Activated effector memory CD4-positive, alpha-beta T cell treated with Interleukin-2 at 50 U/mL for 16 hours (primary cell): Measurements from ENCODE around the gene NRG2.

Experiments used
- DNase-seq: peaks from one replicate; pipeline ENCODE4 v3.0.0-alpha.2; 2020

The NRG2 gene

DNA sequence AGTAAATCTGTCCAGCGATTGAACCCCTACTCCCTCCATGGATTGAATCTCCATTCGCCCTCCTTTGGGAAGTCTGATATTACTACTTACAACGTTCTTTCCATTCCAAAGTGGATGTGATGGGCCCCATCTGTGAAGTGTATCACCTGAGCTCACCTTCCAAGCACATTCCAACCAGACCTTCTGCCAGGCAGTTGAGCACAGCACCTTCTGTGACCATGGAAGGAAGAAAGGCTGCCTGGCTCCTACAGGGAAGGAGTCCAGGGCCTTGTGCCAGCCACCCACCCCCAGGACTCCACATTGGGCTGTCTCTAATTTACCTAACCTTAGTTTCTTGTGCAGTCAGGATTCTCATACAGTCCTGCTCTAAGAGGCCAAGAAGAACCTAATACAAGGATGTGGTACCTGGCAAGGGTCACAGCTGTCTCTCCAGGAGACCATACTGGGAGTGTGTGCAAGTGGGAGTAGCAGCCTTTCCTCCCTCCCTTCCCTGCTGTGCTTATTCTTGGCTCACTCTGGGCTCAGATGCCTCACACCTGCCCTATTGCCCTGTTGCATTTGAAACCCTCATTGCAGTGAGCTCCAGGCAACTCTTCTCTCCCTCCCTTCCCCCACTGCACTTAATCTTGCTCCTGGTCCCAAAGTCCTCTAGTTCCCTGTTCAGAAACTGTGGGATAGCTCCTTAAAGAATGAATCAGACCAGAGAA, 116.1 kb downstream of the NRG2 start:
- DNase-seq = no peak

DNA sequence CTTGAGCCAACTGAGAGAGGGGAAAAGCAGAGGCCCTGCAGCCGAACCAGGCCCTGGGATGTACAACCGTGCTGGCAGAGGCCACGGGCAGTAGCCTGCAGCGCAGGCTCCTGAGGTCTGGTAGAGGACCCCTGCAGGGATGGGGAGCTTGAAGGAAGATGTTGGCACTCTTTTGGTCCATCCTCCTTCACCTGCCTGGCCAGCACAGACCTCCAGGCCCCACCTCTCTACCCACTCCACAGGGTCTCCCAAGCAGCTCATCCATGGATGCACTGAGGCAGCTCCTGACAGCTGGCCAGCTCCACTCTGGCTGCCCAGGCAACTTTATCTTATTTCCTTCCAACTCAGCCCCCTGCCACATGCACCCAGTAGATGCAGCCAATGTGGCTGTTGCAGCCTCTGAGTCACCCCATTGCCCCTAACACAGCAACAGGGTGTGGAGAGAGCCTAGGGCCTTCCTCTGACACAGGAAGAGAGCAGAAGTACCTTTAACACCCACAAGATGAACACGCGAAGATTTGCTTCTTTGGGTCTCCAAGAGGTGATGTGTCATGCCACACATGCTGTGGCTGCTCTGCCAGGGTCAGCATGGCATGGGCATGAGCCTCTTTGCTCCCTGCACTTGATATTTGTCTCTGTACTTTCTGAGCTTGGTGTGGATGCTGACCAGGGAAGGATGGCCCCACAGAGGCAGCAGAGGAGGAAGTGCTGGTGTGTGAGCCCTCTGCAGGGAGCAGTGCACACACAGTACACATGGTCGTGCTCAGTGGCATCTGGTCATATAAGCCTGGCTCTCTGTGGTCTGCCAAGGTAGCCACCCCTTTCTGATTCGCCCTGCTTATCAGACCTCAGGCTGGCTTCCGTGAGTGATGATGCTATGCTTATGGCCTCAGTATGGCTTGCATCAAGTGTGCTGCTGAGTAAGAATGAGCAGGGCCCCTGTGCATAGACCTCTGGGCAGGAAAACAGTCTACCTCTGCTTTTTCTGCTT, 117.2 kb downstream of the NRG2 start:
- no peak for DNase-seq

DNA sequence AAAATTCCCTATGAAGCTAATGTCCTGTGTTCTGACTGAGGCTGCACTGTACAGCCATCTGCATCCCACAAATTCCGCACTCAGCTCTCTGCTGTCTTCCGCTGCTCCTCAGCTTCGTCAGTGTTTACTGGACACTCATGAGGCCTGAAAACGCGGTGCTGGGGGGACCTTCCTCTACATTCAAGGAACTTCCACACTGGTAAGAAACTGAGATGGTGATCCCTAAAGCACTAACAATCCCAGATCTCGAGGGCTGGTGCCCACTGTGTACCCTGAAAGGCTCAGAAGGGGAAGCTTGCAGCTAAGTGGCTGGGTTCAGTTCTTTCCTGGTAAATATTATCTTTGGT, 117.9 kb downstream of the NRG2 start:
- no peak for DNase-seq

DNA sequence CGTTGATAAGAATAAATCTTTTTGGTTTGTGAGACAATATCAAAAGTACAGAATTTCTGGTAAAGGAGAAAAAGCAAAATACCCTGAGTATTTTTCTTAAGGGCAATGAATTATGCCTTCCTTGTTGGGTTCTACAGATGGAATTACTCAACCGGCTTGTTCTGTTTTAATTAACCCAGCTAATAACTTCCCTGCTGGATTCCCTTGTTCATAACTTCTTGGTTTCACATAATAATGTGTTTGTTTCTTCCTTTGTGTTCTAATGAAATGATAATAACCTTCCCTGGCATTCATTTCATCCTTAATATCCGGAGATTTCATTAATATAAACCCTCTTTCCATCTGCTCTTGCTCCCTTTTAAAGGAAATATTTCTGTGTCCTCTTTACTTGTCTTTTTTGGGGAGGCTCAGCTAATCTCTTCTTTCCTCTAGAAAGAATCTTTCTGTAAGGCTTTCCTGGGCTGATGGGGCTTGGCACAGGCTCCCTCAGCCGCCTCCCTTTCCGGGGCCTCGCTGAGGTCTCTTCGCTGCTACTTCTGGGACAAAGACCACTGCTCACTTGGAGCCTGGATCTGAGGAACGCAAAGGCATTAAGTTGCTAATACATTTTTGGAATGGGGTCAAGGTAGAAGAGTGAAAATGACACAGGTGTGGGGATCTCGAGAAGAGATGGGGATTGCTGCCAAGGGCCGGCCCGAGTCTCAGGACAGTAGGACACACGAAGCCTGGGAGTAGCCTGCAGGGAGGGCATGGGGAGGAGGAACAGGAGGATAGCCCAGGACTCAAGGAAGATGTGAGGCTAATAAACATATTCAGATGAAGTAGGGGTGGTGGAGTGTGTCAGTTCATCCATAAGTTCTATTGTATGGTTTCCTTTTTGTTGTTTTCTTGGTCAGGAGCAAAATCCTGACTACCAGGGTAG, 118.5 kb downstream of the NRG2 start:
- no peak for DNase-seq

DNA sequence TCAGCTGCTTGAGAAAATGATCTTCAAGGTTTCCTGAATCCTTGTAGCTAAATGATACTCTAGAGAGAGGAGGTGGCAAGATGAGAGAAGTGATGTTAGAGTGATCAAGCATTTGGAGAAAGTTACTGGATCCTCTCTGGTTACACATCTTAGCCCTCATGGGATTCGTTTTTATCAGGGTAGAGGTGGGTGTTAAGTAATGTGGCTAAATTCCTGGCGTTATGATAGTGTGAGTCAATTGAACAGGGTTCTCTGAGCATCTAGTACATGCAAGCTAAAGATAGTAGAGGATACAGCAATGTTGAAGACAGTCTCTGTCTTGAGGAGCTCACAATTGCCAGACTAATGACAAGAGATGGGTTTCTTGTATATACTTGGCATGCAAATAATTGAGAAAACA, 123.8 kb downstream of the NRG2 start:
- DNase-seq = no peak

DNA sequence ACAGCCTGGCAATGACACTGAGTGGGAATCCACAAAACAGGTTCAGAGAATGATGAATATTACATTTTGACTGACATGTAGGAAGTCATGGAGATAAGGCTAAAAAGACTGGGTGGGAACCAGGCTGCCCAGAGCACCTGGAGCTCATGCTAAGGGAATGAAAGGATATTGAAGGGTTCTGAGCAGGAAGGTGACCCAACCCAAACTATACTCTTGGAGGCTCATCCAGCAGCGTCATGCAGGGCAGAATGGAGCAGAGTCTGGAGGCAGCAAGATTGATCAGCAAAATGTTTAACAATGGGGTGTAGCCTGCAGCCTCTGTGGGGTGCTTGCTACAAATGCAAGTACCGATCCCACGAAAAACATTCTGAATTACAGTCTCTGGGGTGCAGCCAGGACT, 127.3 kb downstream of the NRG2 start:
- DNase-seq = no peak

DNA sequence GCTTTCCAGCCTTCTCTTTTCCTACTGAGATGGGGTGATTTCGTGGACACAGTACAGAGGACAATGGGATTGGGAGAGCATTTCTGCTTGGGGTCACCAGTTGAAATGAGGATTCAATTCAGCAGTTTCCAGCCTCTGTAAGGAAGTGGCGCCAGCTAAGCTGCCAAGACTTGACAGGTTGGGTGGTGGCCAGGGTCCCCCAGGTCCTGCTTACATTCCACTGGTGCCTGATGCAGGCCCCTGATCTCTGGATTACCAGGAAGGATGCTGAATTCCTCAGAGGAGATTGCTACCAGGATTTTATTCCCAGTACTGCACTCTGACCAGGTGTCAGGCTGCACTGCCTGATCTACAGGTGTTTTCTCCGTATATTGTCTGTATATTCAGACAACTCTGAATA, 127.8 kb downstream of the NRG2 start:
- DNase-seq = no peak

DNA sequence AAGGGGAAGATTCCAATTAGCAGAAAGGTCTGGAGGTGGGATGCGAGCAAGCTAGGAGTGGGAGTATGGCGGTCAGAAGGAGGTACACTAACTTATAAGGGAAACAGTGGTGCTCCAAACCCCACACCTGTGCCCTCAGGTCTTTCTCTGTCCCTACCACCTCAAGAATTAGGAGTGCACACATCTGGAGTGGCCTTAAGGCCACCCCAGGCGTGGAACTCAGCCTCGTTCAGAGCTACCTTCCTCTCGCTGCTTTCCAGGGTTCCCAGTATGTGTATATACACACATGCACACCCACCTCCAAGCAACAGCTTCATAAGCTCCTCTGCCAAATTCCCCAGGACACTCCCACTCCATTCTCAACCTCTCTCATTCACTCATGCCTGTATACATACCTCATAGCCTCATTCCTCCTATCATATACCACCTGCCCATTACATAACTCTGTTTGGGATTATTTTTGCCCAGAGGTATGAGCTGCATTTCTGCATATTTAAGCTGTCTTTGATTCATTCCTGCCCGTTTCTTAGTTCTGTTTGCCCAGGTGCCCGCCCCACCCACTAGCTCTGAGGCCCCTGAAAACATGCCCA, 128.8 kb downstream of the NRG2 start:
- no peak for DNase-seq

DNA sequence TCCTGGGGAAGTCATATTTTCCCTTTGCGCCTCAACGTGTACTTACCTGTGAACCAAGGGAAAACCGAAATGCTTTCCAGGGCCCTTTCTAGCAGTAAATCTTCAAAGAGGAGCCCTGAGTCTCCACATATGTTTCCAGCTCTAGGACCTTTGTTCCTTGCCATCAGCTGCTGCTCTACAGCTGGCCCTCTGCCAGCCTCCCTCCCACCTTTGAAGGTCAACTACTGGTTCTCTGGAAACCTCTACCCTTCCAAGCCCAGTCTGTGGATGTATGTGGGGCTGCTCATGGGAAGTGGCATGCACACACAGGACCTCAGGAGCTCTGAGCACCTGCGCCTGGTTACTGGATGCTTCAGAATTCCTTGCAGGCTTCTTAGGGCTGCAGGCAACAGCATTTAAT, 130.3 kb downstream of the NRG2 start:
- DNase-seq = no peak

DNA sequence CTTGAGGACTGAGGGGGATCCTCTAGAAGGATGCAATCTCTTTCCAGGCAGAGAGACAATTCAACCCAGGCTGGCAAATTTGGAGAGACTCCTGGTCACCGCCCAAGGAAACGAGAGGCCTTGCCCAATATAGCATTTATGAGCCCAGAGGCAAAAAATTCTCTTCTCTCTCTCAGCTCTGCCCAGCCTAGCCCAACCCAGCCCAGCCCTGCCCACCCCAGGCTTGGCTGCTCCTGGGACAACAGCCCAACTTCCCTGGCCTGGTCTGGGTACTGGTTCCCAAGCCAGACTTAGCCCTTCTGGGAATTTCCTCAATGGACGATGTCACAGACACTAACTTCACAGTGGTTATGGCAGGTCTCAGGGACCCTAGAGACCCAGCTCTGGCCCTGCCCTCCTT, 130.9 kb downstream of the NRG2 start:
- DNase-seq = no peak

DNA sequence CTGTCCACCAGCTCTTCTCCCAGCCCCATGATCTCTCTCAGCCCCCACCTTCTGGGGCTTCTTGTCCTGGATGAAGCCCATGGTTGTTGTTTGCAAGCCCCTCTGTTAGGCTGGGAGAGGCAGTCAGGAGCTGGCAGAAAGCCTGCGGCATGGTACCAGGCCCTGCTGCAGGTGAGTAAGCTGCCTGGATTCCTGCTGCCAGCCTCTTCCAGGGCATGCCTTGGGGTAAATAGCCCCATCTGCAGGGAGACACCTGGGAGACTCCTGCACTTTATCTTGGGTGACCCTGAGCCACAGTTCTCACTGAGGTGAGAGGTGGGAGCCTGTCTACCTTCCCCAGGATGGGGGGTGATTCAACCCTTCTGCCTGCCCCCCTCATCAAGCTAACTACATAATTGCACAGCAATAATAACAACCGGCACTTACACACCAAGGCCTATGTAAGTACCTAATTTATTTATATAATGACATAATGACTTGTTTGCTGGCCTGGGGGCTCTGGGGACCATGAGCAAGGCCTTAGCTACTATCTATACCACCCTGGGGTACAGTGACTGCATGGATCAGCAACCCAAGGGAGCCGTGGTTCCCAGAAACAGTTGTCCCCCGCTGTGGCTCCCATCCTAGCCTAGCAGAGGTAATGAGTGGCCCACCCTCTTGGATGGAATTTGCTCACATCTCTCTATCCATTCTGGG, 131.5 kb downstream of the NRG2 start:
- no peak for DNase-seq

DNA sequence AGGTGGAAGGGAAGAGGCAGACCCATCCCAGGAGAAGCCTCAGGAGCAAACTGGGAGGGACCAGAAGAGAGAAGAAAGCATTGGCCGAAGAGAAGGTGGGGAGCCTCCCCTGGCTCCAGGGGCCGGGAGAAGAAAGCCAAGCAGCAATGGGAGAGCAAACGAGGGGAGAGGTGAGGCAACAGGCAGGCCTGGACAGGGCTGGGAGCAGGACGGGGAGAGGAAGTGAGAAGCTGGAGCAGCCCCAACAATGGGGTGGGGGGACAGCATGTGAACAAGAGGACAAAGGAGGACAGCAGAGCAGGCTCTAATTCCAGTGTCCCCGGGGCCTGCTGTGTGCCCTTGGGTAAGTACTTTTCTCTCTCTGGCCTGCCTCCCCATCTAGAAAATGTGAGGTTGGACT, 132.2 kb downstream of the NRG2 start:
- DNase-seq = no peak

DNA sequence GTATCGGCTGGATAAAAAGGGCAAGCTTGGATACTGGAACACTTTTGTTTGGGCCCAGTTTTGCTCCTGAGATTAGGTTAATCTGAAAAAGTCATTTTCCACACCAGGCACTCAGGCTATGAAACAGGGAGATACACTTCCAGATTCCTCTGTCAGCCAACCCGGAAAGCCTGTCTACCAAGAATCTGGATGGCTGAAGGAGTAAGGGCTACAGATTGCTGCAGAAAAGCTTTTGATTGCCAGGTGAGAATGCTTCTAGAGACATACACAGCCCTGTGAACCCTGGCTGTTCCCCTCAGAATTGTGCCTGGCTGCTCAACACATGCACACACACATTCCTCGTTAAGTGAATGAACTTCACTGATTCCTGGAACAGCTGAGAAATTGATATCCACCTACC, 133.1 kb downstream of the NRG2 start:
- DNase-seq = no peak

DNA sequence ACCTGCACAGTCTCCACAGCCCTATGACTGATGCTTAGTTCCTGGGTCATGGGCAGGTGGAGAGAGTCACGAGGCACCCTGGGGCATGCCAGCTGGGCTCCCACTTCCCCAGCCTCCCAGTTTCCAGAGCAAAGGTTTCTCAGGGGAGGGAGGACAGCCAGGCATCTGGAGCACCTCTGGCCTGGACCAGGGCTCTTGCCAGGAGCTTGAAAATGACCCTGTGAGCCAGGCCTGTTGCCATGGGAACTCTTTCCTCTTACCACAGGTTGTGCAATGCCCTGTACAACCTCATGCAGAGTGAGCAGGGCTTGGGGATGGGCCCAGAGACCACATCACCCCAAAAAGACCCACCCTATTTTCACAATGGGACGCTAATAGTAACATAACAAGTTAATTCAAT, 134.3 kb downstream of the NRG2 start:
- no peak for DNase-seq

DNA sequence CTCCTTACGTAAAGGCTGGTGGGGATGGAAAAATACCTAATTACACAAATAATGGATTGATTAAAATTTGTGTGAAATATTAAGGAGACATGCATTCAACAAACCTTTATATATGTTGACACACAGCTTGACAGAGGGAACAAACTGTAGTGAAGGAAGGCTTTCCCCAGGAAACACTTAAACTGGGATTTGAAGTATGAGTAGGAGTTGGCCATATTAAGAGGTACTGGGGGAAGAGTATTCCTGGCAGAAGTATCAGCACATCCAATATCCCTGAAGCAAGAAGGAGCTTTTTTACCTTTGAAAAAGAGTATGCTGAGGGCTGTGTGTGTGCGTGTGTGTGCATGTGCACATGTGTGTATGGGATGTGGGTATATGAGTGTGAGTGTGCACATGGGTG, 136.4 kb downstream of the NRG2 start:
- no peak for DNase-seq

DNA sequence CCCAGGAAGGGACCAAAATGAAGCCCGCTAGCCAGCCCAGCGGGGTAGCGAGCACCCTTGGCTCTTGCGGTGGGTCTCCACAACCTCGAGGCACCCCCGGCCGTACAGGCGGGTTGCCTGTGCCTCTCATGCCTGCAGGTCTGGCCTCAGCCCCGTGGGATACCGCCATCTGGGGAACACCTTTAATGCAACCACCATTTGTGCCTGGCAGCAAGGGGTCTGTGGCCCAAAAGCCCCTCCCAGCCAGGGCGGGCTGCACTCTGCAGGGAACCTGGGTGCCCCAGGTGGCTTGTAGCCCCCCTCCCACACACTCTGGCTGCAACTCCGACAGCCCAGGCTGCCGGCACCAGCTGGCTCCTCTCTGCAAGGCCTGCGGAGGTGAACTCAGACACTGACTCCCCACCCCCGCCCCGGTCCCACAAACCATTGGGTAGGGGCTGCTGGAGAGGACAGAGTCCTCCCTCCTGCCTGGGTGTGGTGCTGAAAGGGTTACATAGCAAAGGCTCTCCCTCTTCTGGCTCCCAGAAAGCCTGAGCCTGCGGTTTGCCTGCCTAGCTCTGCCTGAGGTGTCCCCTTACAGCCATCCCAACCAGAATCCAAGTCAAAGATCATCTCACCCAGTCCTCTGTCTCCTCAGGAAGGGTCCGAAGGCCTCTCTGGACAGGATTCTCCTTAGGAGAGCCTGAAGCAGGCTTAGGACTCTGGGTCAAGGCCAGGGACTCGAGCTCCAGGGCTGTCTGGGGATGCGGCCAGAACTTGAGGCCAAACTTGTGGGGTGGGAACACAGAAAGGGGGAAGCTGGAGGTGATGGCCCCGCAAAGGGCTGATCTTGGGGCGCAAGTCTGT, 138.1 kb downstream of the NRG2 start:
- DNase-seq = no peak

DNA sequence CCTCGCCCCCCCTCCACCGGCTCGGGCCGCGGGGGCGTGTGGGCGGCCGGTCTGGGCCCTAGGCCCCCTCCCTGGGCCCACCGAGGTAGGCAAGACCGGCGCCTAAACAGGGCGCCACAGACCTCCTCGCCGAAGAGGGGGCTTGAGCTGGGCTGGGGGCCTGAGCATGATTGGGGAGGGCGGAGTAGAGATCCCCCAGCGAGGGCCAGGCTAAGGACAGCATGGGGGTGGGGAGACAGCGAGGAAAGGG, 138.6 kb downstream of the NRG2 start:
- DNase-seq = no peak

DNA sequence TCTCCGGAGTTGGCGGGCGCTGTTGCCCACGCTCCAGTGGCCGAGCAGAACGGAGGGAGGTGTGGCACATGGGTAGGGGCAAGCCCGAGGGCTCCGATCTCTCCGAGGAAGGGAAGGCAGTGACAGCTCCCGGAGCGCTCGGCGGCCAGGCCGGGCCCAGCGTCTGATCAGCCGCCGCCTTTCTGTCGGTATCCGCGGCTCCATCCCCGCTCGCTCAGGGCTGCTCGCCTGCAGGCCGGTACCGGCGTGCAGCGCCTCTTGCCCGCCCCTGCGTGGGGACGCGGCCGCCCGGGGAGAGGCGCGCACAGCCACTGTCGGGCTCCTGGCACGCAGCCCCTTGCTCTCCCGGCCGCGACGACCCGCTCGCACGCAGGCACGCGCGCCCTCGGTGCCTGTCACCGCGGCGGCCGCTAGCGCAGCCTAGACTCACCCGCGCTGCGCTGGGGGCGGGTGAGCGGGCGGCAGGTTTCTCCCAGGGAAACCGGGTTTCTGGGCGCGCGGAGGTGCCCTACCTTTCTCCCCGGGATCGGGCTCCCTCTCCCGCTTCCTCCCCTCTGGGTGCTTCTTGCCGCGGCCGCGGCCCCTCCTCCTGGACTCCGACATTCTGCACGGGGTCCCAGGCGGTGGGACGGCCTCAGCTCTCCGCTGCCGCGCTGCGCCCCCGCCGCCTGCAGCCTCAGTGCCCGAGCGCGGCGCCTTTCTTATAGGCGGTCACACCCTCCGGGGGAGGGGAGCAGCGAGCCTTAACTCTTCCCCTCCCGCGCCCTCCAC, 139.1 kb downstream of the NRG2 start:
- no peak for DNase-seq

DNA sequence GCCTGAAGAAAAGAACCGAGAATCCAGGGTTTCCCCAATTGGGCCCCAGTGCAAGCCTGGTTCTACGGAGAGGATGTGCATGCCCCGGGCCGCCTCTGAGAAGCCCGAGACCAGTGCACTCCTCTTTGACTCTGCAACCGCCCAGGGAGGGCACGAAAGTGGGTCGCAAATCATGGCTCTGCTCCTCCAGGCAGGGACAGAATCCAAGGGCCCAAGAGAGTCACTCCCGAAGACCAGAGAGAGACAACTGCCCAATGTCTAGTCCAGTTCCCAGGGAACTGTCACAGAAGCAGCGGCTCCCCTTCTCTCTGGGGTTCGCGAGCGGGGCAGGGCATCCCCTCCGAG, 139.7 kb downstream of the NRG2 start:
- DNase-seq = no peak

DNA sequence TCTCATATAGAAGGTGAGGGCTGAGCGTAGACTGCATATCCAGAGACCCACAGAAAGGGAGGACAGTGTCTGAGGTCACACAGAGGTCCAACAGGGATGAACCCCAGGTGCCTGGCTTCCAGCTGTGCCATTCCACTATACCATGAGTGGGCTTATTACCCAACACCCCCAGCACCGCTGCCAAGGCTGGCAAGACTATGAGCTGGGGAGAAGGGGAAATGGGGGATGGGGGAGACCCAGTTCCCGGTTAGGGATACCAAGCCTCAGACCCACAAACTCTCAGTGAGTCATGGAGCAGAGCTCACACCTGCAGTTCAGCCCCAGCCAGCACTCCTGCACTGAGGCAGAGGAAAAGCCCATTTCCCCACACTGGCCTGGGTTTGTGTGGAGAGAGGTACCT, 141.1 kb downstream of the NRG2 start:
- no peak for DNase-seq

DNA sequence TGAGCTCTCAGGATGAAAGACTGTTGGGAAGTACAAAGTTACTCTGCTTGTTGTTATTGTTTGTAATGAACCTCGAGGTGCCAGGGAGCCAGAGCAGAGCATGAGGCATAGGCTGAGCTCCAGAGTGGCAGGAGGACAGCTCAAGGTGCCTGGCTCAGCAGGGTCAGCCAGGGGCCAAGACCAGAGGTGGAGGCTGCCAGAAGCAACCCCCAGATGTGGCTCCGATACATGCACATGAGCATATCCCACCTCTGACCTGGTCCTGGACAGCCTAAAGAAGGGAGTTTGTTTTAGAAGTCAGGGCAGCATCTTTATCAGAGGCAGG, 141.9 kb downstream of the NRG2 start:
- no peak for DNase-seq
